Stimulated activated CD4-positive, alpha-beta T cell treated with anti-CD3 and anti-CD28 coated beads, TNF-alpha, amount 100 ng/mL, for 24 hours (primary cell): Measurements from ENCODE around the gene CPNE2.

Experiments used
- DNase-seq, 3 experiments: peaks; one replicate each; pipeline ENCODE4 v3.0.0-alpha.2; 2020; ENCODE audit warnings: low read depth in 3 of 3

Gene CPNE2

DNA sequence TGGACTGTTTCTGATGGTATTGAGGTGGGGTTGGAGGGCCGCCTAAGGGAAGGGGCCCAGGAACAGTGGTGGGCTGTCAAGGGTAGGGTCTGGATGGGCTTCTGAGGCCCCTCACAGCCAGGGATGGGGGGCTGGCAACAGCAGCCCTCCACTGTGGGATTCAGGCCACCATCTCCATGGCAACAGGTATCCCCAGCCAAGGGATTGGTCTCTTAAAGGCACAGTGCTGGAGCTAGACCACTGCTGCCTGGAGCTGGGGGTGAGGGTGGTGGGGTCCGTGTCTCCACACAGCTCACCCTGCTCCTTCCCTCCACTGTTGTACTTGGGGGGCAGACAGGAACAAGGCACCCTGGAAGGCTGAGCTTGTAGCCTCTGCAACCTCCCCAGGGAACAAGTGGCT is 51.6 kb downstream of the CPNE2 start:
- no peak for DNase-seq

DNA sequence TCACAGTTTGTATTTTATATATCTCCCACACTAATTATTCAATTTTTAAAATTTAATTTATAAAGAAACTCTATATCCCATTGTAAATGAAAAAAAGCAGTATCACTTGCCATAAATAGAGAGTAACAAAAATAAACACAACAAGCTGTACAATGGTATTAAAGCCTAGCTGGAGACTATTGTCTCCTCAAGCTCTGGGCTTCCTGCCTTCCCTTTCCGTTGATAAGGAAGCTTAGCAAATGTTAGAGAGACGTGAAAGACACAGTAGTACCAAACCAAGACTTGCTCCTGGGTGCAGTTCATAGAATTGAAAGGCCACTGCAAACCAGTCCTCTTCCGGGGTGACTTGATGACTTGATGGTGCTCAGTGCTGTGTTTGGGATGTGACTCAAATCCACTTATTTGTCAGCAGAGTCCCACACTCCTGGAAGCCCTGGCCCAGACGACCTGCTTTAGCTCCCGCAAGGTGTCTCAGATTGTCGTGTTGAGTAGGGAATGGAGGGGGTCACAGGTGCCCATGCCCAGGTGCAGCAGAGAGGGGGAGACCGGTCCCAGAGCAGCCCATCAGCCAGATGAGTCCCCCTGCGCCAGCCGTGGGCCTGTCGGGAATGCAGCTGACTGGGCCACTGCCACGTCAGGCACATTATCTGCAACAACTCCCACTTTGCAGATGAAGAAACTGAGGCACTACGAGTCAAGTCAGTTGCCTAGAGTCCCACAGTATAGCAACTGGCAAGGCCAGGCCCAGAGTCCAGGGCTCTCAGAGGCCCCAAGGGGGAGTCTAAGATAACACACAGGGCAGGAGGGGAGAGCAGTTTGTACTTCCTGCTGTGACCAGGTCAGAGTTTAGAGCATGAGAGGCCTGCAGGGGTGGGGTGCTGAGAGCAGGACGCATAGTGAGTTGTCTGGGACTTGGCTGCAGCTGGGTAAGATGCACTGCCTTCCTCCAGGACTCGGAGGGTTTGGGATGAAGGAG is 53.0 kb downstream of the CPNE2 start:
- no peak for DNase-seq

DNA sequence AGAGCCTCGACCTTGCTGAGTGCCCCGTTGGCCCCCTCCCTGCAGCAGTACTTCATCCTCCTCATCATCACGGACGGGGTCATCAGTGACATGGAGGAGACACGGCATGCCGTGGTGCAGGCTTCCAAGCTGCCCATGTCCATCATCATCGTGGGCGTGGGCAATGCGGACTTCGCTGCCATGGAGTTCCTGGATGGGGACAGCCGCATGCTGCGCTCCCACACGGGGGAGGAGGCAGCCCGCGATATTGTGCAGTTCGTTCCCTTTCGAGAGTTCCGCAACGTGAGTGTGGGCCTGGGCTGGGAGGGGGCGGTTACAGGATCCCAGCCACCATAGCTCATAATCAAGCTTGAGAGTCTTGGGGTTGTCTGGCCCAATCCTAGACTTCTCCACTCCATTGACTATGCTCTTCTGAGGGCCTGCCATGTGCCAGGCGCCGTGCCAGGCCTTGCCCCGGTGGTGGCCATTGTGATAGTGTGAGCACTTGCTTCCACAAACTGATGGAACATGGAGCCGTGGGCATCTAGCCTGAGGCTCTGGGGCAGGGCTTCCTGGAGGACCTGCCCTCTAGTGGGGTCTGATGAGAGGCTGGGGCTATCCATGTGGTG is 53.8 kb downstream of the CPNE2 start:
- DNase-seq = no peak

DNA sequence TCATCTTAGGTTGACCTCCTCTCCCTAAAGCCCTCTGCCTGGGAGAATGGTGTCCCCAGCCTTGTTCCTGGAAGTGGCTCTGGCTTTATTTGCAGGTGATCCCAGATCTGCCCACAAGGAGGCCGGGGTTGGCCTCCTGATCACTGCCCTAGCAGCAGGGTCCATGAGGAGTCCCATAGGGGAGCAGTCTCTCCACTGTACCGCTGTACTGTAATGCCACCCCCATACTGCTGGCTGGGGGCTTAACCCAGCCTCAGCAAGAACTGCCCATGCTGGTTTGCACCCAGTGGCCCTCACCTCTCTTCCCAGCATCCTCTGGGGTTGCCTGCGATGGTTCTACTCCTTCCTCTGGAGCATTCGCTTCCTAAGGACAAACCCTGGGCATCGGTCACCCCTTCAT is 54.4 kb downstream of the CPNE2 start:
- DNase-seq = no peak

DNA sequence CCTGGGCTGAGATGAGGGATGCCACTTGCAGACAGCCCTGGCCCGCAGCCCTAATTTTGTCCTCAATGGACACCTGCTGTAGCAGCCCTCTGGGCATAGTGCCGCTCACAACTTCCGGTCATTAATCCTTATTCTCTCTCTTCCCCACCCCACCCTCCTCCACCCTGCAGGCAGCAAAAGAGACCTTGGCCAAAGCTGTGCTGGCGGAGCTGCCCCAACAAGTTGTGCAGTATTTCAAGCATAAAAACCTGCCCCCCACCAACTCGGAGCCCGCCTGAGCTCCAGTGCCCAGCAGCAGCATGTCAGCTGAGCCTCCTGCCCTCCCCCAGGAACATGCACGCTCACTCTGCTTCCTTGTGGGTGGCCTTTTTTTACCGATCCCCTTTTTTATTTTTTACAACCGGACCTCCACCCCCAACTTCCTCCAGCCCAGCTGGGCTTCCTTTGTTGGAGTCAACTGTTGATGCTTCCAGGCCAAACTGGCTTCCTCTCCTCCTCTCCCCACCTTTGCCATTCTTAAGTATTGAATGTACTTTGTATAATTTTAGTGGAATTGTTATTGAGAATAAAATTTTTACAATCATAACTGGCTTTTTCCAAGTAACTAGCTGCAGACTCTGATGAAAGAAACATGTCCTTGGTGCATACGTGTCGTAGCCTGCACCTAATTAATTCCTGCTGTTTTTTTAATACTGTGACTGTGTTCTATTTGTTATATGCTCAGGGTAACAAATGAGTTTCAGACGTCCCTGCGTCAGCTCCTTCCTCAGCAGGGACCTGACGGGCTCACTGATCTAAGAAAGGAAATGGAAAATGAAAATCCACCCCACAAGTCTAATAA is 55.2 kb downstream of the CPNE2 start:
- no peak for DNase-seq

DNA sequence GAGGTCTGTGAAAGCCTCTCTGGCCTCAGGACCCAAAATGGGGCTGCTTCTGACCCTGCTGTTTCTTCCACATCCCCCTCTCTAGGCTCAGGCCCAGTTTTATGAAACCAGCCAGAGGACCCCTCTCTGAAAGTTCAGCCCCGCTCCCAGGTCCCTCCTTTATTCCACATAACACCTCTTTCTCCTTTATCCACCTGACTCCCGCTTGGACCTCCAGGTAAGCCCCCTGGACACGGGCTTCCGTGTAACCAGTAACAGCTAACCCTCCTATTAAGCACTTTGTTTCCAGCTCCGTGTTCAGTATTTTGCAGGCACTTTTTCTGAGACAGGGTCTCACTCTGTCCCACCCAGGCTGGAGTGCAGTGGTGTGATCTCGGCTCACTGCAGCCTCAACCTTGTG is 56.1 kb downstream of the CPNE2 start:
- no peak for DNase-seq

DNA sequence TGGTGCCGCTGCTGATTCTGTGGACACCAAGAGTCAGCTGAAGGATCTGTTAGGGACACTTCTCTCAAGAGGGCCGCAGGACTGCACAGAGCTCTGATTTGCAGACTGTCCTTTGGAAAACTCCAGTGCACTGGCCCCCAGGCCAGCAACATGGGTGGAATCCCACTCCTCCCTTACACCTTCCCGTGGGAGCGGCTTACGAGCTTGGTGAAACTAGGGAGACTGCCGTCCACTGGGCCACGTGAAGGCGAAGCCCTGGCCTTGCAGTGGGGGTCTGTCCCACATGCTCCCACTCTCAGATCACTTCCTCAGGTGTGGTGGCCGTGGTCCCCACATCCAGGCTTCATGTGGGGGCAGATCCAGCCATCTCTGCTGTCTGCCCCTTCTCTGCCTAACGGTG is 57.0 kb downstream of the CPNE2 start:
- DNase-seq = no peak

DNA sequence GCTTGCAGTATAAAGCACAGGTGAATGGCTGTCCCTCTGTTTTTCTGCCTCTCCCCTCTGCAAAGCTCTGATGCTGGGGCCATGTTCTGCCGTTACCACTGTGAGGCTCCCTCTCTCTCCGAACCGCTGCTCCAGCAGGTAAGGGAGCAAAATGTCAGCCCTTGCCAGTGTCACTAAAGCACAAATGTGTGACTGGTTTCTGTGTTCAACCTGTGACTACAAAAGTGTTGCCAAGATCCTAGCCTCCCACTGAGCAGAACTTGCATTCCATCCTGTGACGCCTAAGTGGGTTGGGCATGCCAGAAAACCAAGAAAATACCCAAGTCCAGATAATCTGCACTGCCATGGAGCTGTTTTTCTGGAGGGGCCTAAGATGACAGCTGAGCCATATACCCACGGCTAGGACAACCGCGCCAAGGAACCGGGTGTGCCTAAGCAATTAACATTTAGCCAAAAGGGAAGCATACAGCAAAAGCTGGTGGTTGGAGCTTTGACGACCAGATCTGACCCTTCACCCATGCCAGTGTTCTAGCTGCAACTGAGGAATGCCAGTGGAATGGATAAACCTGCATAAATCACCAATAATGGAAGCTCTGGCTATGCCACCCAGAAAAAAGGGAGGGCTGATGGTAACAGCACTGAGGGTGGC is 58.4 kb downstream of the CPNE2 start:
- DNase-seq = no peak

DNA sequence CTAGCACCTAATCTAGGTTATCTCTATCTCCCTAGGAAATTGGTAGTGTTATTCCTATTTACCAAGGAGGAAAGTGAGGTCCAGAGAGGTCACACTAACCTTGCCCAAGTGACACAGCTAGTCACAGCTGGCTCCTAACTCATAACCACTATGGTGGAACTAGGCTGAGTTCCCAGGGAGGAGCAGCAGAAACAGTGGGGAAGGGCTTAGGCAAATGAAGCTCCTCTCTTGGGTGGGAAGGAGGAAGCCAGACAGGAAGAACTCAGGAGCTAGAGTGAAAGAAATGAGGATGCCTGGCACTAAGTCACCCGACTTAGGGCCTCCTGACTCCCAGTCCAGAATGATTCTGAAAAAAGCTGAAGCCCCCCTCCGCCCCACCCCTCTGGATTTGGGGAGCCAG is 59.0 kb downstream of the CPNE2 start:
- no peak for DNase-seq

DNA sequence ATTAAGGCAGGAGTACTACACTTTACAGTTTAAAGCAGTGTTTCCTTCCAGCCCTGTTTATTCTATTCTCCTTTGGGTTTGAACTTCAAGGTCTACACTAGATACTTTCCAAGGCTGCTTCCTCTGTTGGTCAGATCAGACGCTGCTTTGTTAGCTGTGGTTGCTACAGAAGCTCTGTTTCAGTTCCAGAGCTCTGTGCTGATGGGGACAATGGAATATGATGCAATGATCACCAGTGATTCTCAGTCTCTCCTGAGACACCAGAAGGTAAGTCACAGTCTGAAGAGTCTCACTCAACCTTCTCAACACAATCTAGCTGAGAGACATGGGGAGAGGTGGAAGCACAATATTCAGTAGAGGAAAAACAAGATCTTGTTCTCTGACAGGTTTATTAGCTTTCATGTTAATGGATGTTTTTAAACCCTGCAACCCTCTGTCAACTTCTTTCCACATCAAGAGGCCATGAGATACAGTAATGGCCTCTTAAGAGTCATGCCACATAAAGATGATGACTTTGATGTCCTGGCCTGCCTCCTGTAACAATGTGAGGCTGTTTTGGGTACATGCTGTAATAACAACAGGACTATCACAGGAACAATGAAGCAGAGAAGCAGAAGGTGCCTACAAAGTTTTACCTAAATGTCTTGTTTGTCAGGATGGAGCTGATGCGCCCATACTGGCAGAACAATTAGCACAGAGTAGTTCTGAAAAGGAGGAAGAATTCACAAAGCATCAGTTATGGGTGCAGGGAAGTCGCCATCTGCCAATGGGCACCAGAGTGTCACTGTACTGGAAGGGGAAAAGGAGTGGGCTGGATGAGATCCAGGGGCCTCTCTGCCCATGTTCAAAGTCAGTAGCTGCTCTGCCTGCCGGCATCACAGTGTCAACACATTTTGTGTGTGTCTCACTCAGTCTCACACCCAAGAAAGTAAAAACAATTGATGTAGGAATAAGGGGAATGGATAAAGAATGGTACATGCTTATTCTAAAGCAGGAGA is 60.0 kb downstream of the CPNE2 start:
- no peak for DNase-seq

DNA sequence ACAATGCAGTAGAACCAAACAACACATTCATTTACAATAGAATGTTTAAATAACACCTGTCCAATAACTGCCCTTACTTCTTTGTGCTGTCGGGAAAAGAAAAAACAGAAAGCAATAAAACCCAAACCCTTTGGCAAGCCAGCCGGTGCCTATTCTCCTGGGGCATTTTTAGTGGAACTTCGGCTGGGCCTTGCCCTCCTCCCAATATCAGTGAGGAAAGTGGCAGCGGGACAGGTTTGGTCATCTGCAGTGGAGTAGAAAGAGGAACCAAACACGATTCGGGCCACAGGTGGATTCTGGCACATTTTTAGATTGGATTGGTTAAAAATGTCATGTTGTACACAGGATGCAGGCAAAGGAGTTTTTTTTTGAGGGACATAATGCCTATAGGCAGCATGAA is 61.5 kb downstream of the CPNE2 start:
- no peak for DNase-seq

DNA sequence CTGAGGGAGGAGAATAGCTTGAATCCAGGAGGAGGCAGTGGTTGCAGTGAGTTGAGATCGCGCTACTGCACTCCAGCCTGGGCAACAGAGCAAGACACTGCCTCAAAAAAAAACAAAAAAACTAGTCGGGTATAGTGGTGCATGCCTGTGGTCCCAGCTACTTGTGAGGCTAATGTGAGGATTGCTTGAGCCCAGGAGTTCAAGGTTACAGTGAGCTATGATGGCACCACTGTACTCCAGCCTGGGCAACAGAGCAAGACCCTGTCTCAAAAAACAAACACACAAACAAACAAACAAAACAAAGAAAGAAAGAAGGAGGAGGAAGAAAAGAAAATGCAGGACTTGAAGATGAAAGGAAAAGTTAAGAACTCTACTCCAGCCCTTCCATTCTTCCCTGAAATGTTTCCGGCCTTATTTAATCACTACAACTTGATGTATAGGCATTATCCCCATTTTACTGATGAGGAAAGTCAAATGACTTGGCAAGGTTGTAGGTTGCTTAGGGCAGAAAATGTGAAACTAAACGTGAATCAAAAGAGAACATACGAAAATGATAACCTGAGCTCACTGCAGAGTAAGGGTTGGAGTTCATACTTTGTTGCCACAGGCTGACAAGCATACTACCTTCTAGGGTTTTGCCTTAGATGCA is 63.4 kb downstream of the CPNE2 start:
- DNase-seq = no peak

DNA sequence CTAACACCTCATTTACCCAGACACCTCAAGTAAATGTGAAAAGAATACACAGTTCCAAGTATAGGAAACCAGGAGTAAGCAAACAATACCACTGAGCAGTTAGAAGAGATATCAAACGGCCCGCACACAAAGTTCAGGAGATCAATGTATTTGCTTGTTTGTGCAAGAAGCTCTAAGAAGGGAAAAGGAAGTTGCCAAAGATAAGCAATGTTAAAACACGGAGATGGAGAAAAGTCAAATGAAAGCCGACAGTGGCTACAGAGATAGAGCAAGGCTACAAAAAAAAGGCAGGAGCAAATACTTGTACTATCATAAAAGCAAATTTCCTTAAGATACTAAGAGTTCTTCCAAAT is 63.9 kb downstream of the CPNE2 start:
- no peak for DNase-seq

DNA sequence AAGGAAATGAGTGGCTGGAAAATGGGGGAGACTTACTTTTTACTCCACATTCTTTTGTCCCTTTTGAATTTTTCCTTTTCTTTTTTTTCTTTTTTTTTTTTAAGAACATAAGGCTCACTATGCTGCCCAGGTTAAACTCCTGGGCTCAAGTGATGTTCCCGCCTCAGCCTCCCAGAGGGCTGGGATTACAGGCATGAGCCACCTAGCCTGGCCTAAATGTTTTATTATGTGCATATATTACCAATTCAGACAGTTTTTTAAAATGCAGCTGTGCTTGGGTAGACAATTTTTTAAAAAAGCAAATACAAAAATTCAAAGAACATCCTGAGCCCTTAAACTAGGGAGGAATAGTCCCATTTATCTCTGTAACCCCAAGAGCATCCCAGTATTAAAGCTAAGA is 65.2 kb downstream of the CPNE2 start:
- no peak for DNase-seq

DNA sequence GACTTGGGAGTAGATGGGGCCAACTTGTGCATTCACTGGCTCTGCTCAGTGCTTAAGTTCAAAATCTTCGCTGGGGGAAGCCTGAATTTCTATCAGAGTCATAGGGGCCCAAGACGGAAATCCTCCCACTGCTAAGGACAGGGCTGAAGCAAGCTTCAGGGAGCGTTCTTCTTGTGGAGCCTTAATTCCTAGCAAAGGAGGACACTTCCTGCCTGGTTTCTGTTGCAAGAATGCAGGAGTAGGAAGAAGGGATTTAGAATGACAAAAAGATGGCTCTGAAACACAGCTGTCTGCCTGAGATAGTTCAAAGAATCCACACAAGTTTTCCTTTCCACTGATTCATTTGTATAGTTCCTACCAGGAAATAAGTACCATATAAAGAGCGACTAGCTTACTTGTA is 67.1 kb downstream of the CPNE2 start:
- DNase-seq = no peak

DNA sequence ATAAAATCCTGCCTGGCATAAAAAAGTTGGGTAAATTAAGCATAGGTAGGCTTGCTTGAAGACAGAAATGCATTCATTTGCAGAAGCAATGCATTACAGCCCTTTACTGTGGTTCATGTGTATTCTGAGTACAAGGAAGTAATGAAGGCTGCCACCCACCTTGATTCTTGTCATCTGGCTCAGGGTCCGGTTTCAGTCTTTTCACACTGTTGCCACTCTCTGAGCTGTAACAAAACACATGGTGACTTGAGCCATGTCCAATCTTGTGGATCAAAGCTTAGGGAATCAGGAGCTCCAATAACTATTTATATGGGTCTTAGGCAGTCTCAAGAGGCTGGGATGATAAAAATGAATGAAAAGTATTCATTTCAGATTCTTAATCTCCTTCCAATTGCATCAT is 71.5 kb downstream of the CPNE2 start:
- no peak for DNase-seq

DNA sequence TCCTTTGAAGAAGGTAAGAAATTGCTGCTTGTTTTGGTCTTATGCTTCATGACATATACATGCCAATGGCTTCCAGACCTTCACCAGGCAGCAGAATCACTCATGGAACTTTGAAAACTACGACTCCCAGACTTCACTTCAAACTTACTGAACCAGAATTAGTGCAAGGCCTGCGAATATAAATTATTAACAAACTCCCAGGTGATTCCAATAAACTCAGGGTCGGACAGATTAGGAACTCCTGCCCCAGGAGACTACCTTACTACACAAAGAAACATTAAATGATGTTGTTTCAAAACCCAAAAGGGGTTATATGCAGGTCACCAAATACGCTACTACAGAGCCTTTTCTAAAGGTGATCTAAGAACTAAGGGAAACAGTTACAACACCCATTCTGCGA is 73.1 kb downstream of the CPNE2 start:
- no peak for DNase-seq

DNA sequence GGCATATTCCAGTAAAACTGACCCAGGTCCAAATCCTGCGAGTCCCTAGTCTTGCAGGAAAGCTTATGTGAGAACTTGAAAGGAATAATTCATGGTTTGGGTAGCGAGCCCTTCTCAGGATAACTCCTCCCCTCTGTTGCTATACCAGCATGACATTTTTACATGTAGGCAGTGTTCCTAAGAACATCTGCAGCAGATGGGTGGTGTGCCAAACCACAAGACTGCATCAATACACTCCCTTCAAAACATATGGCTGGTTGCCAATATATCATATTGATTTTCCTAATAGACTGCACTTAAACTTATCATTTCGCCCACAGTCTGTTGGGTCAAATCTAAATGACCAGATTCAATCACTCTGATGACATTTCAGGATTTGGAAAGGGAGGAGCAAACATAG is 73.6 kb downstream of the CPNE2 start:
- DNase-seq = no peak

DNA sequence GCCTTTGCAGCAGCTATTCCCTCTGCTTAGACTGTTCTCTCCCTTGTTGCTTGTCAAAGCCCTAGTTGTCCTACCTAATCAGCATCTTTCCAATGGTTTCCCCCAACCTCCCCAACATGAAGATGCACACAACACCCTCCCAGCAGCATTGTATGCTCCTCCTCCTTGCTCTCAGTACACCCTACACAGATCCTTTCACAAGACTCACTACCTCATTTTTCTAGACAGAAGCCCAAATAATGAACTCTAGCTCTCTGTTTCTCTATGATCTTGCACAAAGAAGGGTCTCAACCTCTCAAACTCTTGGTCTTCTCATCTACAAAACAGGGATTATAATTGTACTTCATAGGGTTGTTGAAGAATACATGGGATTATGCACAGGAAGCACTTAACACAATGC is 74.1 kb downstream of the CPNE2 start:
- DNase-seq = no peak

DNA sequence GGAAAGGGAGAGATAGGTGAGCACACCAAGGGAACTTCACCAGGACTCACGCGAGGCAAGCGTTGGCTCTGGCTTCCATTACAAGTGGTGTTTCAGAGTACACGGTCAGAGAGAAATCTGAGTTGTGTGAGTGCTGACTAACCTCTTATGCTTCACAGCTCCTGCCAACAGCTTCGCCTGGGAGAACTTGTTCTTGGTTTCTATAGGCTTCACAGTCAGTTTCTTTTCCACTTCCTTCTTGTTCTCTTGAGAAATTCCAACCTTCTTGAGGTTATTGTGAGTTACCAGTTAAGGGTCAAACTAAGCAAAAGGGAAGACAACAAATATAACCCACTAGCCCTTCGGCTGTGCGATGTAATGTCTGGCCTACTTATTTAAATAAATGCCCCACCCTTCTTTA is 74.6 kb downstream of the CPNE2 start:
- no peak for DNase-seq
